Cardiac fibroblast (primary cell): Measurements from ENCODE around the gene HARBI1.

ENCODE experiments used
- DNase-seq, 2 donors: peaks; one replicate each; pipeline versions ENCODE4 v3.0.0 to v3.0.0-alpha.2; 2010; ENCODE audit warnings: low read depth in 2 of 2
- H3K4me3 ChIP-seq, 2 donors: replicated peaks in 1 of 2; 1 replicate in 1 of 2; 2 replicates in 1 of 2; pipeline ENCODE4 v1.5.1; 2011; ENCODE audit warnings: low read depth in 2 of 2, low read length in 2 of 2, mild to moderate bottlenecking in 2 of 2, moderate library complexity in 1 of 2
- TF ChIP-seq, protein P1 (sequence below): IDR thresholded peaks from one replicate; pipeline ENCODE4 v1.5.1; 2011; ENCODE audit warnings: low read depth, mild to moderate bottlenecking, low read length, inconsistent platforms

The HARBI1 gene

DNA sequence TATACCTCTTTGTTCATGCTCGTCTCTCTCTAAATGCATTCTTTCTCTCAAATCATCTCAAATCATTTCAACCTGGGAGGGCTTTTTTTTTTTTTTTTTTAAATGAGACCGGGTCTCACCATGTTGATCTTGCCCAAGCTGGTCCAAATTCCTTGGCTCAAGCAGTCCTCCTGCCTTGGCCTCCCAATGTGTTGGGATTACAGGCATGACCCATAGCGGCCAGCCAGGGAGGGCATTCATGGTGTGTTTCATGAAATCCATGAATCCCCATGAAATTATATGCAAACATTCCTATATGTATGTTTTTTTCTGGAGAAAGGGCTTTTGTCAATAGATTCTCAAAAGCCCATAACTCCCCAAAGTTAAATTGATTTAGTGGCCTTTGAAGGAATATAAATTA is 26.5 kb upstream of the HARBI1 start:
- TF ChIP-seq, protein P1, sequence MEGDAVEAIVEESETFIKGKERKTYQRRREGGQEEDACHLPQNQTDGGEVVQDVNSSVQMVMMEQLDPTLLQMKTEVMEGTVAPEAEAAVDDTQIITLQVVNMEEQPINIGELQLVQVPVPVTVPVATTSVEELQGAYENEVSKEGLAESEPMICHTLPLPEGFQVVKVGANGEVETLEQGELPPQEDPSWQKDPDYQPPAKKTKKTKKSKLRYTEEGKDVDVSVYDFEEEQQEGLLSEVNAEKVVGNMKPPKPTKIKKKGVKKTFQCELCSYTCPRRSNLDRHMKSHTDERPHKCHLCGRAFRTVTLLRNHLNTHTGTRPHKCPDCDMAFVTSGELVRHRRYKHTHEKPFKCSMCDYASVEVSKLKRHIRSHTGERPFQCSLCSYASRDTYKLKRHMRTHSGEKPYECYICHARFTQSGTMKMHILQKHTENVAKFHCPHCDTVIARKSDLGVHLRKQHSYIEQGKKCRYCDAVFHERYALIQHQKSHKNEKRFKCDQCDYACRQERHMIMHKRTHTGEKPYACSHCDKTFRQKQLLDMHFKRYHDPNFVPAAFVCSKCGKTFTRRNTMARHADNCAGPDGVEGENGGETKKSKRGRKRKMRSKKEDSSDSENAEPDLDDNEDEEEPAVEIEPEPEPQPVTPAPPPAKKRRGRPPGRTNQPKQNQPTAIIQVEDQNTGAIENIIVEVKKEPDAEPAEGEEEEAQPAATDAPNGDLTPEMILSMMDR: no peak
- no peak overlapping the region for H3K4me3 ChIP-seq
- DNase-seq: no peak

DNA sequence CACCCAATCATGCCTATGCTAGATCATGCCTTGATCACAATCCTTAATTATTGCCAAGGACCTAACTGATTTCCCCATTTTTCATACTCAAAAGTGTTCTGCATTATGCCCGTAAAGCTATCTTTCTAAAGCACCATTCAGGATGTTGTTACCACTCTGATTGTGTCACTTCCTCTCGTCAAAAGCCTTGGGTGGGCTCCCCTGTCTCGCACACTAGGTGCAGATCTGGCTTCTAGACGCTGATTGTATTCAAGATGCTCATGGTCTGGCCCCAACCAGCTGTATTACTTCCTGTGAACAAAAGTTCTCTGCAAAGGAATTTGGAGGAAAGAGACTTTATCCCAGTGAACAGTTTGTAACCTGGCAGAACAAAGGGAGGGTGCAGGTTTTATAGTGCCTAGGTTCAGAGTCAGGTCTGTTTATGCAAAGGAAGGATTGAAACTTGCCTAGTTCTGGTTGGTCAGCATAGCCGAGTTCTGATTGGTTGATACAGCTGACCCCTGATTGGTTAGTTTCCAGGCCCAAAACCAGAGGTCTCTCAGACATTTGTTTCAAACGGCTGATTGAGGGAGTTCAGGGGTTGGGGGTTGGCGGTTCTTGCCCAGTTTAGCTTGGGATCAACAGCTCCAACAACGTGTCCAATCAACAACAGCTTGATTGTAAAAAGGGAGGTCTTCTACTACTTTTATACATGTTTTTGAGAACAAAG is 25.8 kb upstream of the HARBI1 start:
- no peak for DNase-seq
- H3K4me3 ChIP-seq: no peak overlapping the region
- TF ChIP-seq, protein P1: no peak

DNA sequence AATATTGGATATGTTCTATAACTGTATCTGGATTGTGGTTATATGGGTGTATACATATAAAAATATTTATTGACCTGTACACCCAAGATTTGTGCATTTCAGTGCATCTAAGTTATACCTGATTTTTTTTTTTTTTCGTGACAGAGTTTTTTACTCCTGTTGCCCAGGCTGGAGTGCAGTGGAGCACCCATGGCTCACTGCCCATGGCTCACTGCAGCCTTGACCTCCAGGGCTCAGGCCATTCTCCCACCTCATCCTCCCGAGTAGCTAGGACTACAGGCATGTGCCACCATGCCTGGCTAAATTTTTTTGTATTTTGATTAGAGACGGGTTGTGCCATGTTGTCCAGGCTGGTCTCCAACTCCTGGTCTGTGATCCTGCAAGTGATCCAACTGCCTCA is 24.6 kb upstream of the HARBI1 start:
- H3K4me3 ChIP-seq: no peak overlapping the region
- no peak for DNase-seq
- TF ChIP-seq, protein P1: no peak

DNA sequence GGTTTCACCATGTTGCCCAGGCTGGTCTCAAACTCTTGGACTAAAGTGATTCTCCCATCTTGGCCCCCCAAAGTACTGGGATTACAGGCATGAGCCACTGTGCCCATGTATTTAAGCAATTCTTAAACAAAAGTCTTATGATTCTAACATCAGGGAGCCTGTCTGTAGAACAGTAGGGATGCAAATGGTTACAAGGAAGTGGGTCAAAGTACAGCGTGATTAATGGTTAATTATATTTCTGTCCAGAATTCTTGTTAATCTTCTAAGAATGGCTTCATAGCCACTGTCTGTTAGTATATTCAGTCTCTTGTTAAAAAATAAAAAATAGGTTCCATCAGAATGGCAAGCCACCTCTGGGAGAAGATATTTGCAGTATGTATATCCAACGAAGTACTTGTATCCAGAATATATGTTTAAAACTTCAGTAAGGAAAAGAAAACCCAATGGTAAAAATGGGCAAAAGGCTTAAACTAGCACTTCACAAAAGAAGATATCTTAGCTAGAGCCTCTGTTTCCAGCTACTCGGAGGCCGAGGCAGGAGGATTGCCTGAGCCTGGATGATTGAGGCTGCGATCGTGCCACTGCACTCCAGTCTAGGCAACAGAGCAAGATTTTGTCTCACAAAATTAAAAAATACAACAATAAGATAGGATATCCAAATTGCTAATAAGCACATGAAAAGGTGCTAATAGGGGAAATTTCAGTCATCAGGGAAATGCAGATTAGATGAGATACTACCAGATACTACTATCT is 23.2 kb upstream of the HARBI1 start:
- no peak overlapping the region for H3K4me3 ChIP-seq
- no peak for DNase-seq
- TF ChIP-seq, protein P1: no peak

DNA sequence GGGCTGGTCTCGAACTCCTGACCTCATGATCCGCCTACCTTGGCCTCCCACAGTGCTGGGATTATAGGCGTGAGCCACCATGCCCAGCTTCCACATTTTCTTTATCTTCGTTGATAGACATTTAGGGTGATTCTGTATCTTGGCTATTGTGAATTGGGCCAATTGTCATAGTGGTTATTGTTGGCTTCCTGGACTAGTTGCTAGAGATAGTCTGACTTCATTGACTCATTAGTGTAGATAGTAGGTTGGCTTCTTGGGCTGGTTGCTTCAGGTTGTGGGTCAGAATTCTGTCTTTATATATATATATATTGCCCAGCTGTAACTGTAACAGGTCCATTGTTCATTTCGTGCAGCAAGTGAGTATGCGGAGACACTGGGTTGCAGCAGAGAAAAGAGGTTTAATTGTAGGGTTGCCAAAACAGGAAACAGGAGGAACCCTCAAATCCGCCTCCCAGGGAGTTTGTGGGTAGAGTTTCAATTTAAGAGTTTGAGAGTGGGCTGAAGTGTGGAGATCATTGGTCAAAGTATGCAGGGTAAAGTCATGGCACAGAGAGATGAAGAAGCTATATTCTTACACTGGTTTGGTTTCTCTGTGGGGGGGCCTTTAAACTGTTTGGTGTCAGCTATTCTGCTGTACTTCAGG is 22.3 kb upstream of the HARBI1 start:
- TF ChIP-seq, protein P1: no peak
- DNase-seq: no peak
- H3K4me3 ChIP-seq: no peak overlapping the region

DNA sequence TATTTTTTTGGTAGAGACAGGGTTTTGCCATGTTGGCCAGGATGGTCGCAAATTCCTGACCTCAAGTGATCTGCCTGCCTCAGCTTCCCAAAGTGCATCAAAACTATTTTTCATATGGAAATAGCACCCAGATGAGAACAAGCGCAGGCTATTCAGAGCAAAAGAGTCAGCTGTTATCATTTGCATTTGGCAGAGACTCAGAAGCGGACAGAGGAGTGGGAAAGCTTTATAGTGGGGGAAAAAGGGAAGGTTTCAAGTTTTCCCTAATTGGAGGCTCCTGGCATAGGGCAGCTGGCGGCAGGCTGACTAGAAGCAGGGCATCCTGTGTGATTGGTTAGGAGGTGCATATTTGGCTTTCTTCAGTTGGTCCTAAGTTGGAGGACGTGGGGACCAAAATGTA is 20.5 kb upstream of the HARBI1 start:
- no peak for DNase-seq
- TF ChIP-seq, protein P1: no peak
- H3K4me3 ChIP-seq: no peak overlapping the region
